ENCODE measurements around the gene NCL. TPM values are rescaled to one million over a fixed set of nuclear protein-coding genes. Genes with fewer than 3 reads are reported as not detected.
"Not testable (repeated sequence)": the region's sequence is repeated elsewhere in the genome, so short reads cannot be mapped to it uniquely, and the experiment has no call there.

NCL gene
- total and polyA plus RNA-seq, 9 donors = 111 to 724 (median 509) TPM

DNA sequence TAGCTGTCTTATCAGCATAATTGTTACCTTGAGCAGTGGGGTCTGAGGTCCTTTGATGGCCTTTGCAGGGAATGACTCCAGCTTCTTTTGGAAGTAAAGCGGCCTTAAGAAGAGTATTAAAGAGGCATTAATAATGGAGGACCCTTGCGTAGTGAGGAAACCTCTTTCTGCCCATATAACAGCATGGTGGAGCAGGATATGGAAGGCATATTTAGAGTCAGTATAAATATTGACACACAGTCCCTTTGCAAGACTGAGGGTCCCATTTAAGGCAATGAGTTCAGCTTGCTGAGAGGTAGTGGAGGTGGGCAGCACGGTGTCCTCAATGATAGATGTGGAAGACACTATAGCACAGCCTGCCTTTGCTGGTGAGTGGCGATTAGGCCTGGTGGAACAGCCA, 32.7 kb downstream of the NCL start:
- H3K9me3 ChIP-seq = no peaks in the 10 kb centered on the region
- whole genome bisulfite sequencing, 3 donors = 93 to 96% (median 95%) methylated on average over 4 of the region's 4 CpGs
- no peaks in the 10 kb centered on the region for H3K4me1 ChIP-seq (ENCODE audit: insufficient read depth)
- intact Hi-C loops (cut with DNase I) = no loop called here
- no peak overlapping the region for H3K4me3 ChIP-seq
- H3K27me3 ChIP-seq = no peaks in the 10 kb centered on the region
- no peaks in the 10 kb centered on the region for H3K36me3 ChIP-seq
- no peak overlapping the region for H3K27ac ChIP-seq
- TF ChIP-seq POLR2A (IDR thresholded peaks at IDR 0.05) (no peak), EP300 (IDR thresholded peaks at IDR 0.05) (no peak)
- TF ChIP-seq, protein P1, sequence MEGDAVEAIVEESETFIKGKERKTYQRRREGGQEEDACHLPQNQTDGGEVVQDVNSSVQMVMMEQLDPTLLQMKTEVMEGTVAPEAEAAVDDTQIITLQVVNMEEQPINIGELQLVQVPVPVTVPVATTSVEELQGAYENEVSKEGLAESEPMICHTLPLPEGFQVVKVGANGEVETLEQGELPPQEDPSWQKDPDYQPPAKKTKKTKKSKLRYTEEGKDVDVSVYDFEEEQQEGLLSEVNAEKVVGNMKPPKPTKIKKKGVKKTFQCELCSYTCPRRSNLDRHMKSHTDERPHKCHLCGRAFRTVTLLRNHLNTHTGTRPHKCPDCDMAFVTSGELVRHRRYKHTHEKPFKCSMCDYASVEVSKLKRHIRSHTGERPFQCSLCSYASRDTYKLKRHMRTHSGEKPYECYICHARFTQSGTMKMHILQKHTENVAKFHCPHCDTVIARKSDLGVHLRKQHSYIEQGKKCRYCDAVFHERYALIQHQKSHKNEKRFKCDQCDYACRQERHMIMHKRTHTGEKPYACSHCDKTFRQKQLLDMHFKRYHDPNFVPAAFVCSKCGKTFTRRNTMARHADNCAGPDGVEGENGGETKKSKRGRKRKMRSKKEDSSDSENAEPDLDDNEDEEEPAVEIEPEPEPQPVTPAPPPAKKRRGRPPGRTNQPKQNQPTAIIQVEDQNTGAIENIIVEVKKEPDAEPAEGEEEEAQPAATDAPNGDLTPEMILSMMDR (IDR thresholded peaks at IDR 0.05) = no peak
- no peak for DNase-seq

DNA sequence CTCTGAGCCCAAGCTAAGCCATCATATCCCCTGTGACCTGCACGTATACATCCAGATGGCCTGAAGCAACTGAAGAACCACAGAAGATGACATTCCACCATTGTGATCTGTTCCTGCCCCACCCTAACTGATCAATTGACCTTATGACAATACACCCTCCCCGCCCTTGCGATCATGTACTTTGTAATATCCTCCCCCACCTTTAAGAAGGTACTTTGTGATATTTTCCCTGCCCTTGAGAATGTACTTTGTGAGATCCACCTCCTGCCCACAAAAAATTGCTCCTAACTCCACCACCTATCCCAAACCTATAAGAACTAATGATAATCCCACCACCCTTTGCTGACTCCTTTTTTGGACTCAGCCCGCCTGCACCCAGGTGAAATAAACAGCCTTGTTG, 33.8 kb downstream of the NCL start:
- intact Hi-C loops (cut with DNase I) = not testable (repeated sequence)

DNA sequence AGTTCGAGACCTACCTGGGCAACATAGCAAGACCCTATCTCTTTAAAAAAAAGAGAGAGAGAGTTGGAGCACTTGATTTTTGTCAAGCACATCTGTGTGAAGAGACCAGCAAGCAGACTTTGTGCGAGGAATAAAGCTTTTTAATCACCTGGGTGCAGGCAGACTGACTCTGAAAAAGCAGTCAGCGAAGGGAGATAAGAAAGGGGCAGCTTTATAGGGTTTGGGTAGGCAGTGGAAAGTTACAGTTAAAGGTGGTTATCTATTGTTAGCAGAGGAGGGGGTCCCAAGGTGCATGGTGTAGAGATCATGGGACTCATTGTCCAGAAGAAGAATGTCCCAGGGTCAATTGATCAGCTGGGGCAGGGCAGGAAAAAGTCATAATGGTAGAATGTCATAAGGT, 34.4 kb downstream of the NCL start:
- intact Hi-C loops (cut with DNase I) = no loop called here
- H3K4me3 ChIP-seq = no peak overlapping the region

More for the DNA sequence above, 33.8 kb downstream of the NCL start:
- H3K27ac ChIP-seq; H3K4me3 ChIP-seq; DNase-seq; H3K27me3 ChIP-seq; H3K9me3 ChIP-seq; H3K36me3 ChIP-seq; H3K4me1 ChIP-seq (ENCODE audit: insufficient read depth): not testable (repeated sequence)
- 83 to 91% (median 90%) methylated on average over 4 of the region's 4 CpGs for WGBS, 3 donors

DNA sequence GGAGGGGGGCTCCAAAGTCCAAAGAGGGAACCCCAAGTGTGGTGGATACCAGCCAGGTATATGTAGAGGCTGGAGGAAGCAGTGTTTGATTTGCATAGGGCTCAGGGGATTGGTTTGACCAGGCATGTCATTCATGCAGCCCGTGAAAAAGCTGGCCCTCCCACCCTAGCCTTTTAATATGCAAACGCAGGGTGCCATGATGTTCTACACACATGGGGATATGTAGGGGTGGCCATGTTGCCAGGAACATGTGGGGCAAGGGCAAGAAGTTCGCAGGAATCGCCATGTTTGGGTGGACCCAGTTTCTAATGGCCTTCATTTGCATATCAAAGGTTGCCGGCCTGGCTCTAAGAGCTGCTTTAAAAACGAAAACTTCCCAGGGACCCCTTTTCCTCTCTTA, 35.1 kb downstream of the NCL start:
- H3K36me3 ChIP-seq = no peaks in the 10 kb centered on the region
- no peak overlapping the region for H3K27ac ChIP-seq
- no peaks in the 10 kb centered on the region for H3K9me3 ChIP-seq
- TF ChIP-seq POLR2A (IDR thresholded peaks at IDR 0.05) (no peak), EP300 (IDR thresholded peaks at IDR 0.05) (no peak)
- TF ChIP-seq, protein P1 (IDR thresholded peaks at IDR 0.05) = no peak
- no peak for DNase-seq
- no peaks in the 10 kb centered on the region for H3K27me3 ChIP-seq
- WGBS, 3 donors = 57 to 68% (median 60%) methylated on average over 6 of the region's 6 CpGs
- intact Hi-C loops (cut with DNase I) = no loop called here
- H3K4me3 ChIP-seq = no peak overlapping the region
- no peaks in the 10 kb centered on the region for H3K4me1 ChIP-seq (ENCODE audit: insufficient read depth)

More for the DNA sequence above, 34.4 kb downstream of the NCL start:
- DNase-seq = no peak
- no peaks in the 10 kb centered on the region for H3K9me3 ChIP-seq
- no peaks in the 10 kb centered on the region for H3K4me1 ChIP-seq (ENCODE audit: insufficient read depth)
- H3K27ac ChIP-seq = no peak overlapping the region
- H3K27me3 ChIP-seq = no peaks in the 10 kb centered on the region
- no peaks in the 10 kb centered on the region for H3K36me3 ChIP-seq
- 83 to 90% (median 83%) methylated on average over 3 of the region's 3 CpGs for WGBS, 3 donors
- TF ChIP-seq EP300 (IDR thresholded peaks at IDR 0.05) (no peak), POLR2A (IDR thresholded peaks at IDR 0.05) (no peak)
- TF ChIP-seq, protein P1 (IDR thresholded peaks at IDR 0.05) = no peak

DNA sequence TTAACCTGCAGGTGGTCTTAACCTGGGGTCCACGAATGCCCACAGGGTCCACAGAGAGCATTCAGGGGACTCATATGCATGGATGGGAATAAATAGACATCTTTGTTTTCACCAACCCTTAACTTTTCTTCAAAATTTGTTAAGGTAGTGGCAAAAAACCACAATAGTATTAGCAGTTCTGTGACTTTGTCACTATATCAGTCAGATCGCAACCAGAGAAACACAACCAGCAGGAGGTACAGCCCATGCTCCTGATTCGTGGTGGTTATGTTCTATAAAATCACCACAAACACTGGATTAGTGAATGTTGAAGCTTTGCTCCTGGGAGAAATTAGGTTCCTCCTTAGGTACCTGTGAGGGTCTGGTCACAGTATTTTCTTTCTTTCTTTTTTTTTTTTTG, 37.2 kb downstream of the NCL start:
- H3K4me1 ChIP-seq (ENCODE audit: insufficient read depth) = no peaks in the 10 kb centered on the region
- H3K27me3 ChIP-seq = no peaks in the 10 kb centered on the region
- H3K4me3 ChIP-seq = no peak overlapping the region
- H3K9me3 ChIP-seq = no peaks in the 10 kb centered on the region
- H3K36me3 ChIP-seq = no peaks in the 10 kb centered on the region
- intact Hi-C loops (cut with DNase I) = no loop called here
- no peak for DNase-seq
- H3K27ac ChIP-seq = no peak overlapping the region
- 82 to 85% (median 84%) methylated on average over 3 of the region's 3 CpGs for WGBS, 3 donors
- no peak for TF ChIP-seq POLR2A (IDR thresholded peaks at IDR 0.05)
- TF ChIP-seq, protein P1 (IDR thresholded peaks at IDR 0.05) = no peak
- TF ChIP-seq EP300 (IDR thresholded peaks at IDR 0.05) = no peak

Measured in ovary (tissue), 9 donors.